Inflammatory macrophage treated with lipopolysaccharide for 4 hours (primary cell): Measurements from ENCODE around the gene TMUB2.

ENCODE experiments used
- DNase-seq: peaks from one replicate; pipeline ENCODE4 v3.0.0-alpha.2; 2020

TMUB2 gene

GRCh38 chr17:44176671-44177501 is 9.9 kb upstream of the TMUB2 start:
- DNase-seq, result no peak

- no peak for DNase-seq
Observed at GRCh38 chr17:44177640-44178039, 9.1 kb upstream of the TMUB2 start.

- DNase-seq, result no peak
Observed at GRCh38 chr17:44178133-44178532, 8.6 kb upstream of the TMUB2 start.

- DNase-seq, result no peak
Observed at GRCh38 chr17:44183024-44183423, 3.7 kb upstream of the TMUB2 start.

GRCh38 chr17:44184212-44184810 is 2.5 kb upstream of the TMUB2 start:
- DNase-seq, result no peak

GRCh38 chr17:44187131-44187899 is 543 bp downstream of the TMUB2 start:
- DNase-seq, result peak; percentile 27

- peak; percentile 35 for DNase-seq
Observed at GRCh38 chr17:44188576-44189403, 2.0 kb downstream of the TMUB2 start.

GRCh38 chr17:44190481-44190880 is 3.7 kb downstream of the TMUB2 start:
- no peak for DNase-seq

- DNase-seq, result no peak
Observed at GRCh38 chr17:44191369-44191768, 4.6 kb downstream of the TMUB2 start.

GRCh38 chr17:44191941-44192496 is 5.2 kb downstream of the TMUB2 start:
- DNase-seq, result peak; percentile 8

GRCh38 chr17:44192750-44193149 is 6.0 kb downstream of the TMUB2 start:
- no peak for DNase-seq

GRCh38 chr17:44193326-44194084 is 6.7 kb downstream of the TMUB2 start:
- DNase-seq, result no peak

GRCh38 chr17:44197107-44197506 is 10.3 kb downstream of the TMUB2 start:
- DNase-seq, result no peak

- peak; percentile 70 for DNase-seq
Observed at GRCh38 chr17:44197980-44198720, 11.4 kb downstream of the TMUB2 start.

GRCh38 chr17:44198721-44199552 is 12.2 kb downstream of the TMUB2 start:
- DNase-seq, result peak; percentile 55

GRCh38 chr17:44199553-44200477 is 13.0 kb downstream of the TMUB2 start, which contains the start of gene ATXN7L3:
TSS of gene ATXN7L3 (minus strand) at chr17:44199884. CDS start at chr17:44198070, 1,814 bp downstream.
- DNase-seq, result peak; percentile 97

GRCh38 chr17:44200478-44201155 is 13.8 kb downstream of the TMUB2 start:
- DNase-seq, result no peak

GRCh38 chr17:44202756-44203155 is 16.0 kb downstream of the TMUB2 start:
- no peak for DNase-seq
